Psoas muscle (tissue), 8 donors: Measurements from ENCODE around the gene NBEA. TPM values are rescaled to one million over a fixed set of nuclear protein-coding genes. Genes with fewer than 3 reads are reported as not detected.

Experiments
- ATAC-seq, 4 donors: fragments of 200-7000 bp; cut with Tn5 transposase; one replicate each; pipeline ENCODE4 v1.9.1; 2020; ENCODE audit warnings: moderate library complexity in 3 of 4, mild to moderate bottlenecking in 2 of 4
- DNase-seq, 2 donors: peaks; one replicate each; pipeline ENCODE4 v3.0.0-alpha.2; 2020
- H3K27ac ChIP-seq: fragments of 200-600 bp; one replicate; pipeline ENCODE4 v1.8.0; 2022
- H3K27me3 ChIP-seq, 3 donors: fragments of 200-600 bp in 1 of 3; one replicate each; pipeline versions ENCODE4 v1.6.1 to v1.8.0; 2013 to 2022; ENCODE audit warnings: low read length in 2 of 3, mild to moderate bottlenecking in 2 of 3, moderate library complexity in 1 of 3; ENCODE audit not compliant: insufficient read depth in 3 of 3
- H3K36me3 ChIP-seq, 2 donors: fragments of 200-600 bp in 1 of 2; one replicate each; pipeline versions ENCODE4 v1.6.1 to v1.8.0; 2013 to 2022; ENCODE audit warnings: low read depth in 1 of 2, mild to moderate bottlenecking in 1 of 2, moderate library complexity in 1 of 2; ENCODE audit not compliant: insufficient read depth in 1 of 2
- H3K4me1 ChIP-seq: fragments of 200-600 bp; one replicate; pipeline ENCODE4 v1.8.0; 2022
- H3K4me3 ChIP-seq: fragments of 200-600 bp; one replicate; pipeline ENCODE4 v1.8.0; 2022; ENCODE audit warnings: mild to moderate bottlenecking
- H3K9me3 ChIP-seq: fragments of 200-600 bp; one replicate; pipeline ENCODE4 v1.8.0; 2022
- CTCF ChIP-seq: fragments of 200-600 bp; IDR thresholded peaks from one replicate; pipeline ENCODE4 v1.8.0; 2022; ENCODE audit warnings: antibody characterized with exemption
- WGBS, 3 donors: extraction: QIAGEN DNeasy Blood & Tissue Kit; methylation state at CpG; one replicate each; pipeline versions ENCODE4 v1.1.6 to v1.1.7; 2013; 5-methylcytosine and 5-hydroxymethylcytosine counted together
- intact Hi-C, 2 donors: fragments of 100-400 bp; cut with DNase I; formaldehyde crosslinking; loops; one replicate each; pipeline versions ENCODE4 v1.11.0 to v1.14.2; 2022
- polyA plus RNA-seq, 3 donors: library from polyadenylated mRNA; stranded (reverse); fragments of 200-250 nt; gene quantifications; one replicate each; pipeline ENCODE4 v1.2.3, GENCODE V29; 2013
- total RNA-seq, 4 donors: library from RNA; stranded (reverse); fragmentation: NEBNext Ultra II Directional in 2 of 4; extraction: Animal tissue kit (Norgen Biotek cat#: 25700) in 2 of 4; gene quantifications; one replicate each; pipeline versions ENCODE4 v1.2.1 to v1.2.4, GENCODE V29; 2021 to 2023
- donor health status: healthy with polysubstance abuse.
- donor health status: DM: no; HTN: no; CAD: no; lungs with moderate emphysema.
- donor health status: Bipolar disorder and iron deficiency.
- donor health status: healthy.
- donor health status: DM: yes; HTN: yes; CAD: no.
- donor health status: DM: no; HTN: no; CAD: no.
- donor health status: DM: no; HTN: no; CAD: no.
- donor health status: DM: yes; HTN: yes; CAD: no.

NBEA gene
- total and polyA plus RNA-seq, 7 donors: 0.99 to 5.3 (median 1.5) TPM

- Histone ChIP-seq H3K27me3 (no peaks in the 10 kb centered on the region), H3K9me3 (no peaks in the 10 kb centered on the region), H3K36me3 (no peaks in the 10 kb centered on the region), H3K4me1 (no peaks in the 10 kb centered on the region), H3K27ac (no peak overlapping the region), H3K4me3 (no peak overlapping the region)
- WGBS, 3 donors: 65 to 67% (median 66%) methylated on average over 5 of the region's 5 CpGs
- intact Hi-C loops: loop anchor here in 1 of 2 donors (10.0 kb wide), 1 partner anchor 154 kb away; no protein-coding TSS in a partner anchor
- ATAC-seq: peak; percentile 57 to 78 (median 64)
- no peak for DNase-seq
- TF ChIP-seq CTCF: peak; percentile 56
Observed at GRCh38 chr13:35630551-35631275, 688.6 kb downstream of the NBEA start.

- TF ChIP-seq CTCF: no peak
- ATAC-seq (no peak), DNase-seq (no peak)
- Histone ChIP-seq H3K4me3 (no peak overlapping the region), H3K36me3 (no peaks in the 10 kb centered on the region), H3K27ac (no peak overlapping the region), H3K9me3 (no peaks in the 10 kb centered on the region), H3K27me3 (no peaks in the 10 kb centered on the region), H3K4me1 (no peaks in the 10 kb centered on the region)
- intact Hi-C loops: loop anchor here in 1 of 2 donors (10.0 kb wide), 1 partner anchor 153 kb away; no protein-coding TSS in a partner anchor
Observed at GRCh38 chr13:35631666-35632065, 689.6 kb downstream of the NBEA start.

- Histone ChIP-seq H3K4me3 (no peak overlapping the region), H3K27me3 (no peaks in the 10 kb centered on the region), H3K9me3 (no peaks in the 10 kb centered on the region), H3K4me1 (no peaks in the 10 kb centered on the region), H3K27ac (no peak overlapping the region), H3K36me3 (no peaks in the 10 kb centered on the region)
- 56 to 82% (median 67%) methylated on average over 3 of the region's 3 CpGs for WGBS, 3 donors
- no peak for TF ChIP-seq CTCF
- intact Hi-C loops: no loop called here
- ATAC-seq (no peak), DNase-seq (no peak)
Observed at GRCh38 chr13:35643625-35644024, 701.6 kb downstream of the NBEA start.

GRCh38 chr13:35646056-35646774 lies 704.1 kb downstream of the NBEA start:
- no peak for TF ChIP-seq CTCF
- no peaks in the 10 kb centered on the region for H3K4me1 ChIP-seq
- ATAC-seq (no peak), DNase-seq (no peak)
- intact Hi-C loops: no loop called here
- no peak overlapping the region for H3K4me3 ChIP-seq
- H3K9me3 ChIP-seq: no peaks in the 10 kb centered on the region
- H3K27me3 ChIP-seq: no peaks in the 10 kb centered on the region
- no peaks in the 10 kb centered on the region for H3K36me3 ChIP-seq
- 73 to 82% (median 74%) methylated on average over 7 of the region's 7 CpGs for WGBS, 3 donors
- no peak overlapping the region for H3K27ac ChIP-seq
